Measurements from ENCODE around the gene GBF1. TPM values are rescaled to one million over a fixed set of nuclear protein-coding genes. Genes with fewer than 3 reads are reported as not detected.

Gene GBF1
- total and polyA plus RNA-seq, 10 of the 15 experiments (the other 5 are each of a cell fraction or from before 2014, with no cell fraction given), result 0.82 to 42.0 (median 21.8) TPM

DNA sequence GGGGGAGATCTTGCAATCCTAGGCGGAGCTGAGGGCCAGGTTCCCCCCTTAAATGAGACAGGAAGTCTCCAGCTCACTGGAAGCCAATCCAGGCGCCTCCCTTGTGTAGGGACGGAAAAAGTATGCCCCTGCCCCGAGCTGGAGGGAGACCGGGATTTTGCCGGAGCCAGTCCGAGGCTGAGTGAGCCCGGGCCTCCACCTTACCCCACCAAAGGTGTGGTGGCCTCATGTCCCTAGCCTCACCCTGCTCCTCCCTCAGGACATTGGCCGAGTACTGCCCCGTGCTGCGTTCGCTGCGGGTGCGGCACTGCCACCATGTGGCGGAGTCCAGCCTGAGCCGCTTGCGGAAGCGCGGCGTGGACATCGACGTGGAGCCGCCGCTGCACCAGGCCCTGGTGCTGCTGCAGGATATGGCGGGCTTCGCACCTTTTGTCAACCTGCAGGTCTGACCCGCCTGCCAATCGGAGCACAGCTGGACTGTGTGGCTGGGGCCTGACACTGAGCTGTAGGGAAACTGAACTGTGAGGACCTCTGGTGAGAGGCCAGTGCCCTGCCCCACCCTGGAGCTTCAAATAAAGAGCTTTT, 177.3 kb downstream of the GBF1 start (continued):
- TF ChIP-seq, protein P1, sequence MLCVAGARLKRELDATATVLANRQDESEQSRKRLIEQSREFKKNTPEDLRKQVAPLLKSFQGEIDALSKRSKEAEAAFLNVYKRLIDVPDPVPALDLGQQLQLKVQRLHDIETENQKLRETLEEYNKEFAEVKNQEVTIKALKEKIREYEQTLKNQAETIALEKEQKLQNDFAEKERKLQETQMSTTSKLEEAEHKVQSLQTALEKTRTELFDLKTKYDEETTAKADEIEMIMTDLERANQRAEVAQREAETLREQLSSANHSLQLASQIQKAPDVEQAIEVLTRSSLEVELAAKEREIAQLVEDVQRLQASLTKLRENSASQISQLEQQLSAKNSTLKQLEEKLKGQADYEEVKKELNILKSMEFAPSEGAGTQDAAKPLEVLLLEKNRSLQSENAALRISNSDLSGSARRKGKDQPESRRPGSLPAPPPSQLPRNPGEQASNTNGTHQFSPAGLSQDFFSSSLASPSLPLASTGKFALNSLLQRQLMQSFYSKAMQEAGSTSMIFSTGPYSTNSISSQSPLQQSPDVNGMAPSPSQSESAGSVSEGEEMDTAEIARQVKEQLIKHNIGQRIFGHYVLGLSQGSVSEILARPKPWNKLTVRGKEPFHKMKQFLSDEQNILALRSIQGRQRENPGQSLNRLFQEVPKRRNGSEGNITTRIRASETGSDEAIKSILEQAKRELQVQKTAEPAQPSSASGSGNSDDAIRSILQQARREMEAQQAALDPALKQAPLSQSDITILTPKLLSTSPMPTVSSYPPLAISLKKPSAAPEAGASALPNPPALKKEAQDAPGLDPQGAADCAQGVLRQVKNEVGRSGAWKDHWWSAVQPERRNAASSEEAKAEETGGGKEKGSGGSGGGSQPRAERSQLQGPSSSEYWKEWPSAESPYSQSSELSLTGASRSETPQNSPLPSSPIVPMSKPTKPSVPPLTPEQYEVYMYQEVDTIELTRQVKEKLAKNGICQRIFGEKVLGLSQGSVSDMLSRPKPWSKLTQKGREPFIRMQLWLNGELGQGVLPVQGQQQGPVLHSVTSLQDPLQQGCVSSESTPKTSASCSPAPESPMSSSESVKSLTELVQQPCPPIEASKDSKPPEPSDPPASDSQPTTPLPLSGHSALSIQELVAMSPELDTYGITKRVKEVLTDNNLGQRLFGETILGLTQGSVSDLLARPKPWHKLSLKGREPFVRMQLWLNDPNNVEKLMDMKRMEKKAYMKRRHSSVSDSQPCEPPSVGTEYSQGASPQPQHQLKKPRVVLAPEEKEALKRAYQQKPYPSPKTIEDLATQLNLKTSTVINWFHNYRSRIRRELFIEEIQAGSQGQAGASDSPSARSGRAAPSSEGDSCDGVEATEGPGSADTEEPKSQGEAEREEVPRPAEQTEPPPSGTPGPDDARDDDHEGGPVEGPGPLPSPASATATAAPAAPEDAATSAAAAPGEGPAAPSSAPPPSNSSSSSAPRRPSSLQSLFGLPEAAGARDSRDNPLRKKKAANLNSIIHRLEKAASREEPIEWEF (IDR thresholded peaks at IDR 0.05; ENCODE audit: insufficient replicate concordance, low read depth, low read length), result no peak
- TF ChIP-seq NFIC (IDR thresholded peaks at IDR 0.05; ENCODE audit: low read depth, low read length) (no peak), TARDBP (IDR thresholded peaks at IDR 0.05; ENCODE audit: borderline replicate concordance) (no peak), NR2C2 (IDR thresholded peaks at IDR 0.05; ENCODE audit: borderline replicate concordance, control insufficient read depth, insufficient read length, low read depth) (no peak), SMARCA5 (IDR thresholded peaks at IDR 0.05) (peak; percentile 69; the same call in 1 of the 2 replicates), MYB (IDR thresholded peaks at IDR 0.05; ENCODE audit: borderline replicate concordance, low read depth, low read length) (no peak), SUPT20H (IDR thresholded peaks at IDR 0.05; ENCODE audit: borderline replicate concordance, control insufficient read depth, low read depth, low read length) (no peak), SREBF1 (IDR thresholded peaks at IDR 0.05; ENCODE audit: low read length) (no peak), MTA2 (IDR thresholded peaks at IDR 0.05; ENCODE audit: low read depth) (no peak), GABPA (IDR thresholded peaks at IDR 0.05; ENCODE audit: low read depth) (no peak), CREB1 (IDR thresholded peaks at IDR 0.05; ENCODE audit: low read depth) (0 out of 2 replicates have a peak, but pooled peaks have one; percentile 11), HDAC2 (IDR thresholded peaks at IDR 0.05) (no peak), EGR1 (IDR thresholded peaks at IDR 0.05; ENCODE audit: borderline replicate concordance in 1 of 2, low read depth in 2 of 2, low read length in 2 of 2) (no peak), EED (IDR thresholded peaks at IDR 0.05; ENCODE audit: low read depth) (no peak), ETV6 (conservative IDR thresholded peaks at IDR 0.05 in 1 of 2, IDR thresholded peaks at IDR 0.05 in 1 of 2; ENCODE audit: borderline replicate concordance in 1 of 2, low read depth in 1 of 2) (peak in 1 of 2 experiments; percentile 47; a peak in 1 of 4 replicates), SIX5 (IDR thresholded peaks at IDR 0.05; ENCODE audit: low read depth, low read length, severe bottlenecking) (no peak)
- TF ChIP-seq, protein P2, sequence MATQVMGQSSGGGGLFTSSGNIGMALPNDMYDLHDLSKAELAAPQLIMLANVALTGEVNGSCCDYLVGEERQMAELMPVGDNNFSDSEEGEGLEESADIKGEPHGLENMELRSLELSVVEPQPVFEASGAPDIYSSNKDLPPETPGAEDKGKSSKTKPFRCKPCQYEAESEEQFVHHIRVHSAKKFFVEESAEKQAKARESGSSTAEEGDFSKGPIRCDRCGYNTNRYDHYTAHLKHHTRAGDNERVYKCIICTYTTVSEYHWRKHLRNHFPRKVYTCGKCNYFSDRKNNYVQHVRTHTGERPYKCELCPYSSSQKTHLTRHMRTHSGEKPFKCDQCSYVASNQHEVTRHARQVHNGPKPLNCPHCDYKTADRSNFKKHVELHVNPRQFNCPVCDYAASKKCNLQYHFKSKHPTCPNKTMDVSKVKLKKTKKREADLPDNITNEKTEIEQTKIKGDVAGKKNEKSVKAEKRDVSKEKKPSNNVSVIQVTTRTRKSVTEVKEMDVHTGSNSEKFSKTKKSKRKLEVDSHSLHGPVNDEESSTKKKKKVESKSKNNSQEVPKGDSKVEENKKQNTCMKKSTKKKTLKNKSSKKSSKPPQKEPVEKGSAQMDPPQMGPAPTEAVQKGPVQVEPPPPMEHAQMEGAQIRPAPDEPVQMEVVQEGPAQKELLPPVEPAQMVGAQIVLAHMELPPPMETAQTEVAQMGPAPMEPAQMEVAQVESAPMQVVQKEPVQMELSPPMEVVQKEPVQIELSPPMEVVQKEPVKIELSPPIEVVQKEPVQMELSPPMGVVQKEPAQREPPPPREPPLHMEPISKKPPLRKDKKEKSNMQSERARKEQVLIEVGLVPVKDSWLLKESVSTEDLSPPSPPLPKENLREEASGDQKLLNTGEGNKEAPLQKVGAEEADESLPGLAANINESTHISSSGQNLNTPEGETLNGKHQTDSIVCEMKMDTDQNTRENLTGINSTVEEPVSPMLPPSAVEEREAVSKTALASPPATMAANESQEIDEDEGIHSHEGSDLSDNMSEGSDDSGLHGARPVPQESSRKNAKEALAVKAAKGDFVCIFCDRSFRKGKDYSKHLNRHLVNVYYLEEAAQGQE (IDR thresholded peaks at IDR 0.05; ENCODE audit: low read depth, low read length), result no peak
- TF ChIP-seq, protein P3, sequence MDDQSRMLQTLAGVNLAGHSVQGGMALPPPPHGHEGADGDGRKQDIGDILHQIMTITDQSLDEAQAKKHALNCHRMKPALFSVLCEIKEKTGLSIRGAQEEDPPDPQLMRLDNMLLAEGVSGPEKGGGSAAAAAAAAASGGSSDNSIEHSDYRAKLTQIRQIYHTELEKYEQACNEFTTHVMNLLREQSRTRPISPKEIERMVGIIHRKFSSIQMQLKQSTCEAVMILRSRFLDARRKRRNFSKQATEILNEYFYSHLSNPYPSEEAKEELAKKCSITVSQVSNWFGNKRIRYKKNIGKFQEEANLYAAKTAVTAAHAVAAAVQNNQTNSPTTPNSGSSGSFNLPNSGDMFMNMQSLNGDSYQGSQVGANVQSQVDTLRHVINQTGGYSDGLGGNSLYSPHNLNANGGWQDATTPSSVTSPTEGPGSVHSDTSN (IDR thresholded peaks at IDR 0.05; ENCODE audit: insufficient replicate concordance, low read depth, low read length), result no peak
- TF ChIP-seq, protein P4, sequence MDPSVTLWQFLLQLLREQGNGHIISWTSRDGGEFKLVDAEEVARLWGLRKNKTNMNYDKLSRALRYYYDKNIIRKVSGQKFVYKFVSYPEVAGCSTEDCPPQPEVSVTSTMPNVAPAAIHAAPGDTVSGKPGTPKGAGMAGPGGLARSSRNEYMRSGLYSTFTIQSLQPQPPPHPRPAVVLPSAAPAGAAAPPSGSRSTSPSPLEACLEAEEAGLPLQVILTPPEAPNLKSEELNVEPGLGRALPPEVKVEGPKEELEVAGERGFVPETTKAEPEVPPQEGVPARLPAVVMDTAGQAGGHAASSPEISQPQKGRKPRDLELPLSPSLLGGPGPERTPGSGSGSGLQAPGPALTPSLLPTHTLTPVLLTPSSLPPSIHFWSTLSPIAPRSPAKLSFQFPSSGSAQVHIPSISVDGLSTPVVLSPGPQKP (IDR thresholded peaks at IDR 0.05; ENCODE audit: low read depth, low read length), result no peak

All from GM12878 (cell line).